IMR-90 (cell line): ENCODE data around the gene ZFP57. TPM values are rescaled to one million over a fixed set of nuclear protein-coding genes. Genes with fewer than 3 reads are reported as not detected.

ENCODE experiments used
- ATAC-seq: fragments of 200-7000 bp; cut with Tn5 transposase; 2 replicates; pipeline ENCODE4 v1.9.1; 2020; ENCODE audit warnings: low read depth, mild to moderate bottlenecking, moderate library complexity
- BruUV-seq: library from RNA; stranded (reverse); fragments of 400-500 nt; replicated peaks from 2 replicates; lab custom pipeline; 2021; lab: Mats Ljungman, UMichigan
- CTCF ChIA-PET: fragments of 300-600 bp; formaldehyde crosslinking; extraction: SDS; loops from one replicate; lab custom pipeline; 2021; ENCODE audit warnings: antibody characterized with exemption; lab: Yijun Ruan, JAX
- POLR2A ChIA-PET: fragments of 300-600 bp; sonication (Branson Sonifier 250); formaldehyde crosslinking; loops from one replicate; lab custom pipeline; 2022; ENCODE audit warnings: antibody characterized with exemption; ENCODE audit not compliant: unreplicated experiment; lab: Charles Lee
- DNase-seq: peaks from one replicate; pipeline ENCODE4 v3.0.0; 2013
- H2AFZ ChIP-seq: replicated peaks from 2 replicates; pipeline ENCODE3; 2013; ENCODE audit warnings: low read length, mild to moderate bottlenecking; ENCODE audit not compliant: poor library complexity
- H2AK5ac ChIP-seq: 2 replicates; pipeline ENCODE4 v1.6.1; 2013; ENCODE audit warnings: low read depth, low read length, inconsistent platforms
- H2AK9ac ChIP-seq: replicated peaks from 2 replicates; pipeline ENCODE3; 2013; ENCODE audit warnings: mild to moderate bottlenecking, low read depth, low read length, moderate library complexity; ENCODE audit not compliant: poor library complexity
- H2BK120ac ChIP-seq: 2 replicates; pipeline ENCODE4 v1.6.1; 2013; ENCODE audit warnings: low read depth, low read length, inconsistent platforms
- H2BK15ac ChIP-seq: 3 replicates; pipeline ENCODE4 v1.6.1; 2013; ENCODE audit warnings: low read depth, low read length, inconsistent platforms
- H2BK20ac ChIP-seq: 2 replicates; pipeline ENCODE4 v1.6.1; 2013; ENCODE audit warnings: low read depth, mild to moderate bottlenecking, inconsistent platforms, low read length, moderate library complexity
- H2BK5ac ChIP-seq: 2 replicates; pipeline ENCODE4 v1.6.1; 2013; ENCODE audit warnings: mild to moderate bottlenecking, low read depth, low read length, inconsistent platforms; ENCODE audit not compliant: poor library complexity, severe bottlenecking
- H3K14ac ChIP-seq: replicated peaks from 2 replicates; pipeline ENCODE4 v1.6.1; 2013; ENCODE audit warnings: low read depth, low read length, inconsistent platforms
- H3K18ac ChIP-seq: 2 replicates; pipeline ENCODE4 v1.6.1; 2013; ENCODE audit warnings: low read depth, low read length, control low read depth
- H3K23ac ChIP-seq: 2 replicates; pipeline ENCODE4 v1.6.1; 2013; ENCODE audit warnings: low read depth, low read length, inconsistent platforms
- H3K27ac ChIP-seq: 2 replicates; pipeline ENCODE4 v1.5.1; 2013; ENCODE audit warnings: mild to moderate bottlenecking, control low read depth, low read length; ENCODE audit not compliant: insufficient read depth
- H3K27me3 ChIP-seq: 2 replicates; pipeline ENCODE4 v1.6.1; 2013; ENCODE audit warnings: low read length; ENCODE audit not compliant: control insufficient read depth, insufficient read depth
- H3K36me3 ChIP-seq: 2 replicates; pipeline ENCODE4 v1.6.1; 2013; ENCODE audit warnings: low read length, mixed read lengths; ENCODE audit not compliant: control insufficient read depth, insufficient read depth
- H3K4ac ChIP-seq: 2 replicates; pipeline ENCODE4 v1.6.1; 2013; ENCODE audit warnings: low read depth, low read length, inconsistent platforms
- H3K4me1 ChIP-seq: 2 replicates; pipeline ENCODE4 v1.6.1; 2013; ENCODE audit warnings: low read length, mixed read lengths; ENCODE audit not compliant: control insufficient read depth, insufficient read depth
- H3K4me2 ChIP-seq: 2 replicates; pipeline ENCODE4 v1.6.1; 2013; ENCODE audit warnings: low read depth, mild to moderate bottlenecking, control low read depth, low read length, moderate library complexity
- H3K4me3 ChIP-seq: 2 replicates; pipeline ENCODE4 v1.5.1; 2013; ENCODE audit warnings: low read depth, mild to moderate bottlenecking, control low read depth, low read length, moderate library complexity; ENCODE audit not compliant: insufficient read depth
- H3K56ac ChIP-seq: 2 replicates; pipeline ENCODE4 v1.6.1; 2013; ENCODE audit warnings: low read length, inconsistent platforms; ENCODE audit not compliant: insufficient read depth; ENCODE audit errors: extremely low read depth
- H3K79me1 ChIP-seq, 2 experiments: 2 replicates each; pipeline ENCODE4 v1.6.1; 2013; ENCODE audit warnings: low read length in 2 of 2, inconsistent platforms in 1 of 2, low read depth in 1 of 2
- H3K9ac ChIP-seq: 2 replicates; pipeline ENCODE4 v1.6.1; 2013; ENCODE audit warnings: low read depth, low read length, control low read depth
- H3K9me1 ChIP-seq: 2 replicates; pipeline ENCODE4 v1.6.1; 2013; ENCODE audit warnings: low read length, inconsistent platforms; ENCODE audit not compliant: insufficient read depth
- H3K9me3 ChIP-seq: 2 replicates; pipeline ENCODE4 v1.6.1; 2013; ENCODE audit warnings: low read length; ENCODE audit not compliant: control insufficient read depth, insufficient read depth
- H4K20me1 ChIP-seq: 2 replicates; pipeline ENCODE4 v1.6.1; 2013; ENCODE audit warnings: low read length, inconsistent platforms; ENCODE audit not compliant: insufficient read depth
- H4K5ac ChIP-seq: 2 replicates; pipeline ENCODE4 v1.6.1; 2013; ENCODE audit warnings: mild to moderate bottlenecking, low read depth, low read length, control low read depth
- H4K8ac ChIP-seq, 2 experiments: 2 replicates each; pipeline ENCODE4 v1.6.1; 2013; ENCODE audit warnings: low read depth in 2 of 2, low read length in 2 of 2, control low read depth in 1 of 2, inconsistent platforms in 1 of 2
- H4K91ac ChIP-seq: 2 replicates; pipeline ENCODE4 v1.6.1; 2013; ENCODE audit warnings: low read depth, low read length, inconsistent platforms; ENCODE audit not compliant: insufficient read depth
- CHD1 ChIP-seq: IDR thresholded peaks from 2 replicates; pipeline ENCODE4 v1.6.1; 2012; ENCODE audit warnings: low read depth, low read length, improper control_type of control experiment
- CTCF ChIP-seq: conservative IDR thresholded peaks from 2 replicates; pipeline ENCODE4 v1.5.1; 2012; ENCODE audit warnings: mild to moderate bottlenecking, low read depth, low read length, improper control_type of control experiment
- ELK1 ChIP-seq: fragments of 150-350 bp; IDR thresholded peaks from 2 replicates; pipeline ENCODE4 v1.6.1; 2016; ENCODE audit warnings: low read depth, mild to moderate bottlenecking, low read length, moderate library complexity, borderline replicate concordance
- MXI1 ChIP-seq: IDR thresholded peaks from 2 replicates; pipeline ENCODE4 v1.6.1; 2012; ENCODE audit warnings: low read depth, mild to moderate bottlenecking, low read length, moderate library complexity, borderline replicate concordance
- NFE2L2 ChIP-seq: fragments of 150-350 bp; IDR thresholded peaks from 2 replicates; pipeline ENCODE4 v1.6.1; 2016; ENCODE audit warnings: low read depth, mild to moderate bottlenecking, low read length
- POLR2A ChIP-seq: IDR thresholded peaks from 2 replicates; pipeline ENCODE4 v1.6.1; 2012; ENCODE audit warnings: mild to moderate bottlenecking, low read depth, low read length
- RAD21 ChIP-seq: IDR thresholded peaks from 2 replicates; pipeline ENCODE4 v1.6.1; 2012; ENCODE audit warnings: low read length, improper control_type of control experiment
- RCOR1 ChIP-seq: IDR thresholded peaks from 2 replicates; pipeline ENCODE4 v1.6.1; 2012; ENCODE audit warnings: mild to moderate bottlenecking, low read length, improper control_type of control experiment; ENCODE audit not compliant: insufficient replicate concordance
- SMC3 ChIP-seq: fragments of 150-350 bp; IDR thresholded peaks from 2 replicates; pipeline ENCODE4 v1.6.1; 2016; ENCODE audit warnings: low read depth, mild to moderate bottlenecking, antibody characterized with exemption, low read length, moderate library complexity
- USF2 ChIP-seq: fragments of 150-350 bp; IDR thresholded peaks from 2 replicates; pipeline ENCODE4 v1.6.1; 2017; ENCODE audit warnings: mild to moderate bottlenecking, antibody characterized with exemption, low read length, low read depth
- WGBS, 2 experiments: methylation state at CpG; one replicate each; pipeline versions ENCODE4 v1.1.5 to v1.1.7; 2013; ENCODE audit warnings: missing lambda C conversion rate in 2 of 2; ENCODE audit not compliant: insufficient read length in 1 of 2; ENCODE audit errors: extremely low coverage in 2 of 2; 5-methylcytosine and 5-hydroxymethylcytosine counted together
- dilution Hi-C: fragments of 300-500 bp; cut with HindIII; formaldehyde crosslinking; loops from one replicate; pipeline ENCODE4 v1.14.3; 2018; ENCODE audit warnings: low sequenced_read_pairs; ENCODE audit not compliant: unreplicated experiment
- in situ Hi-C: fragments of 300-500 bp; cut with MboI; formaldehyde crosslinking; loops from 3 replicates; pipeline ENCODE4 v1.14.3; 2019; ENCODE audit warnings: low sequenced_read_pairs, inconsistent platforms, mixed read lengths
- intact Hi-C: fragments of 100-400 bp; cut with micrococcal nuclease; formaldehyde crosslinking; loops from 2 replicates; pipeline ENCODE4 v1.10.0; 2022
- polyA plus RNA-seq, 3 experiments: library from polyadenylated mRNA; depleted of rRNA; stranded (reverse); fragments of >200 nt; gene quantifications; 2 replicates each; pipeline ENCODE4 v1.2.3, GENCODE V29; 2012; ENCODE audit warnings: low replicate concordance in 1 of 3
- total RNA-seq: library from RNA; depleted of rRNA; stranded (reverse); fragments of >200 nt; gene quantifications from 2 replicates; pipeline ENCODE4 v1.2.3, GENCODE V29; 2012

The ZFP57 gene
- total and polyA plus RNA-seq, 2 of the 4 experiments (the other 2 are of a cell fraction) = not detected

GRCh38 chr6:29680416-29680815 lies 536 bp downstream of the ZFP57 start:
- H4K91ac ChIP-seq = no peak overlapping the region
- no peak overlapping the region for H3K56ac ChIP-seq
- no peak overlapping the region for H2BK20ac ChIP-seq
- CTCF ChIA-PET = no interaction called here
- intact Hi-C loops (no loop called here), dilution Hi-C loops (no loop called here), in situ Hi-C loops (no loop called here)
- H4K20me1 ChIP-seq = no peaks in the 10 kb centered on the region
- H3K9me3 ChIP-seq = no peaks in the 10 kb centered on the region
- no peak overlapping the region for H3K4me2 ChIP-seq
- H3K4me3 ChIP-seq = no peak overlapping the region
- no peak overlapping the region for H4K5ac ChIP-seq
- H2BK5ac ChIP-seq = no peak overlapping the region
- no peak overlapping the region for H3K4ac ChIP-seq
- no peak overlapping the region for H2AFZ ChIP-seq
- H3K18ac ChIP-seq = no peak overlapping the region
- POLR2A ChIA-PET = no interaction called here
- no peaks in the 10 kb centered on the region for H3K4me1 ChIP-seq
- H3K79me1 ChIP-seq = no peaks in the 10 kb centered on the region
- TF ChIP-seq CTCF (no peak), NFE2L2 (no peak), MXI1 (no peak), RAD21 (no peak), ELK1 (no peak), USF2 (no peak), CHD1 (no peak), SMC3 (no peak), POLR2A (no peak), RCOR1 (no peak)
- no peak overlapping the region for H3K9ac ChIP-seq
- H2BK15ac ChIP-seq = no peak overlapping the region
- ATAC-seq = no peak
- WGBS, 2 experiments = 89% methylated on average over 15 of the region's 24 CpGs; no CpG with 5 or more reads in 1 of the 2 experiments
- H3K36me3 ChIP-seq = no peaks in the 10 kb centered on the region
- no peak overlapping the region for H2BK120ac ChIP-seq
- no TSS peak for BruUV-seq
- no peak overlapping the region for H3K23ac ChIP-seq
- no peak for DNase-seq
- no peak overlapping the region for H3K14ac ChIP-seq
- H3K27me3 ChIP-seq = no peaks in the 10 kb centered on the region; the same call in 1 of the 2 replicates
- no peaks in the 10 kb centered on the region for H3K9me1 ChIP-seq
- no peak overlapping the region for H3K27ac ChIP-seq
- no peak overlapping the region for H2AK5ac ChIP-seq
- H2AK9ac ChIP-seq = no peak overlapping the region
- no peak overlapping the region for H4K8ac ChIP-seq
